ENCODE data around the gene SIRPD.
"Not testable (repeated sequence)": the region's sequence is repeated elsewhere in the genome, so short reads cannot be mapped to it uniquely, and the experiment has no call there.

The SIRPD gene

GRCh38 chr20:1537731-1538058 is 19.8 kb downstream of the SIRPD start:
- DNase-seq (ENCODE audit: low read depth in 2 of 2), result no peak

DNA sequence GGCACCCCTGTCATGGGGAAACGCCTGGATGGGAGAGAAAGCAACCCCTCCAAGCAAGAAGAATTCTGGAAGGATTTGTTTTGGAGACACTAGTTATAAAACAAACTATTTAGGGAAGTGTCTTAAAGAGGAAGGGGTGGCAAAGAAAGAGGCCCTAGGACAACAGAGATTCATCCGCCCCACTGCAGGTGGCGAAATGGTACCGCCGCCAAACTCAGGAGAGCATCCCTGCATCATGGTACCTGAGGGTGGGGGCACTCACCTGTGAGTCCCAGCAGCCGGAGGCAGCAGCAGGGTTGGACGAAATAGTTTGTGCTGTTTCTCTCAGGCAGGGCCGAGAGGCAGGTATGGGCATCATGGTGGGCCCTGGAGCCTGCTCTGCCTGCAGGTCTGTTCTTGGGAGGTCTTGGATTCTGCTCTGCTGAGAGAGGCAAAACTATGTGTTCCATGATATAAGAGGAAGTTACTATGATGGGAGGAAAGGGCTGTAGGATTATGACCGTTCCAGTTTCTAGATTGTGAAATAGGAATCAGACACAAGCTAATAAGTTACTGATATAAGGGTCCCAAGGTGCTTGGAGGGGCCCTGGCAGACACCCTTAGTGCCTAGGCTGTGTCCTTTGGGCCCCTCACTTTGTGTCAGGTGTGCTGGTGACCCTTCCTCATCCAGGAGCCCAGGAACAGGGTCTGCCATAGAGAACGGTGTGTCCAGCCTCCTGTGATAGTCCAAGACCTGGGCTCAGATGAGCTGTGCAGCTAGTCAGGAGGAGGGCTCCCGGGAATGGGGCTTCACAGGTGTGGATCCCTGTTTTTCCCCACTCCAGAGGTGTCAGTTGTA is 20.4 kb downstream of the SIRPD start:
- no peak for DNase-seq (ENCODE audit: low read depth in 2 of 2)

- no peak for DNase-seq (ENCODE audit: low read depth in 2 of 2)
These were observed 21.9 kb downstream of the SIRPD start for GRCh38 chr20:1535420-1536175.

GRCh38 chr20:1534526-1534925 is 23.0 kb downstream of the SIRPD start:
- no peak for DNase-seq (ENCODE audit: low read depth in 2 of 2)

DNA sequence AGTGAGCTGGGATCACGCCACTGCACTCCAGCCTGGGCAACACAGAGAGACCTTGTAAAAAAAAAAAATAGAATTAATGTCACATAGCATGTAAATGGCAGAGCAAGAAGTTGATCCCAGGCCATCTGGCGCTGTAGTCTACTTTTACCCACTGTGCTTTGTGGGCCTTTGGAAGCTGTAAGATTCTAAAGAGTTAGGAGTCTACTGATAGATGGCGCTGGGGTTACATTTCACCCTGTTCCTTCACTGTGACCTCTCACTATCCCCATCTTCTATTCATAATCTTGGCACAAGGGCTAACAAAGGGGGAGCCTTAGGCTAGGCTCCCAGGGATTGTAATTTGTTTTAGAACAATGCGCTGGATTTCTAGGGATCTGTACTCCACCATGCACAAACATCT is 24.4 kb downstream of the SIRPD start:
- no peak for DNase-seq (ENCODE audit: low read depth in 2 of 2)

DNA sequence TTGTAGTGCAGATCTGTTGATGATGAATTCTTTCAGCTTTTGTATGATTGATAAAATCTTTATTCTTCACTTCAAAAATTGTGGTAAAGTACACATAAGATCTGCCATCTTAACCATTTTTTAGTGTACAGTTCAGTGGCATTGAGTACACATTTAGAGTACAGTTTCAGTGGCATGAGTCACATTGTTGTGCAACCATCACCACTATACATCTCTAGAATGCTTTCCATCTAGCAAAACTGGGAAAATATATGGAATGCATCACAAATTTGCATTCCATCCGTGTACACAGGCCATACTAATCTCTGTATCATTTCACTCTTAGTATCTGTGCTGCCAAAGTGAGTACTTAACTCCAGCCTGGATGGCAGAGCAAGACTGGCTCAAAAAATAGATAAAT is 28.7 kb downstream of the SIRPD start:
- DNase-seq (ENCODE audit: low read depth in 2 of 2), result no peak

- no peak for DNase-seq (ENCODE audit: low read depth in 2 of 2)
These were observed 29.6 kb downstream of the SIRPD start for GRCh38 chr20:1527923-1528322.

DNA sequence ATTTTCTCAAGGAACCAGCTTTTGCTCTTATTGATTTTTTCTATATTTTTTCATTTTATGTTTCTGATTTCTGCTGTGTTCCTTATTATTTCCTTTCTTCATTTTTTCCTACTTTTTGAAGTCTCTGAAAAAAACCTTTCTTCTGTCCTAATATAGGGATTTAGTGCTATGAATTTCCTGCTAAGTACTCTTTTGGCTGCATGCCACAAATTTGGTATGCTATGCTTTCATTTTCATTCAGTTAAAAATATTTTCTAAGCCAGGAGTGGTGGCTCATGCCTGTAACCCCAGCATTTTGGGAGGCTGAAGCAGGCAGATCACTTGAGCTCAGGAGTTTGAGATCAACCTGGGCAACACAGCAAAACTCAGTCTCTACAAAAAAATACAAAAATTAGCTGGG is 30.6 kb downstream of the SIRPD start:
- DNase-seq (ENCODE audit: low read depth in 2 of 2), result no peak

DNA sequence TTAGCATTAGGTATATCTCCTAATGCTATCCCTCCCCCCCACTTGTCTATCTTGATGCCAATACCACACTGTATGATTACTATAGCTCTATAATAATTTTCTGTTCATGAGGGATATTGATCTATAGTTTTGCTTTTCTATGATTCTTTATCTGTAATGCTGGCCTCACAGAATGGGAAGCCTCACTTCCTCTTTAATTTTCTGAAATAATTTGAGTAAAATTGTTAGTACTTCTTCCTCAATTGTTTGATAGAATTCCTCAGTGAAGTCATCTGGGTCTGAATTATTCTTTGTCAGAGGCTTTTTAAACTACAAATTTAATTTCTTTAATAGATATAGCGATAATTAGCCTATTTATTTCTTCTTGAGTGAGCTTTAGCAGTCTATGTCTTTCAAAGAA is 31.2 kb downstream of the SIRPD start:
- no peak for DNase-seq (ENCODE audit: low read depth in 2 of 2)

GRCh38 chr20:1524004-1524403 is 33.5 kb downstream of the SIRPD start:
- no peak for DNase-seq (ENCODE audit: low read depth in 2 of 2)

GRCh38 chr20:1517010-1517409 is 40.5 kb downstream of the SIRPD start:
- no peak for DNase-seq (ENCODE audit: low read depth in 2 of 2)

- no peak for DNase-seq (ENCODE audit: low read depth in 2 of 2)
These were observed 43.7 kb downstream of the SIRPD start for GRCh38 chr20:1513801-1514200.

DNA sequence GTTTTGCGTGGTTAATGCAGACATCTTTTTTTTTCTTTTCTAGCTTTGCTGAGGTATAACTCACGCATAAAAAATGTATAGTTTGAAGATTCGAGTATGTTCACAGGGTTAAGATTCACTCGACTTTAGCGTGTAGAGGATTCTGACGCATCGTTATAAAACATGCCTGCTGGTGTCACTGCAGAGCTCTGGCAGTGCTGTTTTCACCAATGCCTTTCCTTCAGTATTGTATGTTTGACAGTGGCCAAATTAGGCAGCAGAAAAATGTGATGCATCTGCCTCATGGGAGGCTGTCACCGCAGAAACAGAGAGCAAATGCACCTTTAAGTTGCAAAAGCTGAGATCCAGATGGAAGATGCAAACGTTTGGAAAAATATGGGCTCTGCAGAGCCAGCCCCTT is 48.3 kb downstream of the SIRPD start:
- DNase-seq (ENCODE audit: low read depth in 2 of 2), result no peak

DNA sequence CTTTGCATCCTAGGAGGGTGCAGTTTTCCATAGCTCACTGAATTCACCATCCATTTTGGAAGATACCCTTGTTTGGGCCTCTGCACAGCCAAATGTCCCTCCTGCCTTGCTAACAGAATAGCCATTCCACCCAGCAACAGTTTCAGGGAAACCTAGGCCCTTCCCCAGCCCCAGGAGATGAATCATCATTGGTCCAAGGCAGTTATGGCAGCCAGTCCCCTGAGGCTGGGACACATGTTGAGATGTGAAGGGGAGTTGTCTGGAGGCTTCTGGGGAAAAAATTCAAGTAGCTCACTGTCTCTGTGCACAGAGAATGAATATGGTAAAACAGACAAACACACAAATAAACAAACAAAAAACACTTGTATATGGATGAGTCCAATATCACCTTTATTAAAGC is 48.9 kb downstream of the SIRPD start:
- no peak for DNase-seq (ENCODE audit: low read depth in 2 of 2)

- DNase-seq (ENCODE audit: low read depth in 2 of 2), result no peak
These were observed 50.2 kb downstream of the SIRPD start for GRCh38 chr20:1507276-1507675.

- DNase-seq (ENCODE audit: low read depth in 2 of 2), result no peak
These were observed 51.6 kb downstream of the SIRPD start for GRCh38 chr20:1505871-1506270.

DNA sequence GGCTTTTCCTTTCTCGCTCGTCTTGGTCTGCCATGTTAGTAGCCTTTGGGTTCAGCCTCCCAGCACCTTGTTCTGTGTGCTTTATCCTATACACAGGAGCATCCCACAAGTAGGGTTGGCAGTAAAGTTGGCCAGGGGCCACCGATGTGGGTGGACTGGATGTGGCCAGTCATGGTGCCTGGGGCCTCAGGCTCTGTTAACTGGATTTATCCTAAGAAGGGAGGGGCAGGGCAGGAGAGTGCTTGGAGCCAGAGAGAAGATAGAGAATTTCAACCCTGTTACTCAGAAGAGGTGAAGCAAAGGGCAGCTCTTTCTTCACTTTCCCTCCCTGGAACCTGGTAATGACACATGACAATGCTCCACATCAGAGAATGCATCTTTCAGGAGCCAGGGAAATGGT is 52.1 kb downstream of the SIRPD start:
- DNase-seq (ENCODE audit: low read depth in 2 of 2), result no peak

DNA sequence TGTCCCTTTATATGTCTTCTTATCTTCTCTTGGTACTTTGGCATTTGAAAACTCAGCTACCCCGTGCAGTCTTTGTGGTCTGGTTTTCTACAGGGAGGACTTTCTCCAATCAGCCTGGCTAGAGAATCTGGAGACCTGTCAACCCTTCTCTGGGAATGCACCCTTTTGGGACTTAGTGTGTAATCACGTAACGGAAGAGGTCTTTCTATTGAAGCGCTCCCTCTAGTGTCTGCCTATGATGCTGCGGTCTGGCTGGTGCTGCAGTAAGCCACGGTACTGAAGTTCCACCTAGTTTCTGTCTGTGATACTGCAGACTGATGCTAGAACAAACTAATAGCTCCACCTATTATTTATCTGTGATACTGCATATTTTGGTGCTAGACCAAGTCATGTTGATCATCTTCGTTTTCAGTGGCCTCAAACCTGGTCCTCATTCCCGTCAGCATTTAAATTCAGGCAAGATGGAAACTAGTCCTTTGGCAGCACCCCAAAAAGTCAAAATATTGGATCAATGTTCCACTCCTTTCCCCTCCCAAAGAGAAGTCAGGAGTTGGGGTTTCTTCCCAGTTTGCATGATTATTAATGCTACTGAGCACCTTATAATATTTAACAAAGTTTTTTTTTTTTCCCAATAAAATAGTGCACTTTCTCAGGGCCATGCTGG is 53.8 kb downstream of the SIRPD start:
- peak; percentile 41 to 53 for DNase-seq (ENCODE audit: low read depth in 2 of 2)

DNA sequence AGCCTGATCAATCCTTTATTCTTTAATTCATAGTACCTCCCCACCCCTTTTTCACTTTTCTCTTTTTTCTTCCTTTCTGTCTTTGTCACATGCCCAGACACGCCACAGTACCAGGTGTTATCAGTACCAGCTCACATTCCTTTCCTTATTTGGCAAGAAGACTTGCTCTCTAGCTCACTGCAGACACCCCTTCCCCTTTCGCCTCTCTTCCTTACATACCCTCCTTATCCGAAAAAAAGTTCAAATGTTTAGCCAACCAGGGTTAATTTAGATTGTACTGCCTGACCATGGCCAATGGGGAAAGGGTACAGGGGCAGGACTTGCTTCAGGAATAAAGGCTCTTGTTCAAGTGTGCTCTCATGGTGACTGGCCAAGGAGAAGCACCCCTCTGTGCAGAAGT is 57.0 kb downstream of the SIRPD start:
- DNase-seq (ENCODE audit: low read depth in 2 of 2), result no peak

GRCh38 chr20:1499528-1500420 is 57.7 kb downstream of the SIRPD start:
- no peak for DNase-seq (ENCODE audit: low read depth in 2 of 2)

DNA sequence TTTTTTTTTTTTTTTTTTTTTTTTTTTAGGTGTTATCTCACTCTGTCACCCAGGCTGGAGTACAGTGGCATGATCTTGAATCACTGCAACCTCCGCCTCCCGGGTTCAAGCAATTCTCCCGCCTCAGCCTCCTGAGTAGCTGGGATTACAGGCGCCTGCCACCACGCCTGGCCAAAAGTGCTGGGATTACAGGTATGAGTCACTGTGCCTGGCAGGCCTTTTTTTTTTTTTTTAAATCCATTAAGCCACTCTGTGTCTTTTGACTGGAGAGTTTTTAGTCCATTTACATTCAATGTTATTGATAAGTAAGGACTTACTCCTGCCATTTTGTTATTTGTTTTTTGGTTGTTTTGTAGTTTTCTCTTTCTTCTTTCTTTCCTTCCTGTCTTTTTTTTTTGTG is 60.1 kb downstream of the SIRPD start:
- DNase-seq (ENCODE audit: low read depth in 2 of 2), result not testable (repeated sequence)

DNA sequence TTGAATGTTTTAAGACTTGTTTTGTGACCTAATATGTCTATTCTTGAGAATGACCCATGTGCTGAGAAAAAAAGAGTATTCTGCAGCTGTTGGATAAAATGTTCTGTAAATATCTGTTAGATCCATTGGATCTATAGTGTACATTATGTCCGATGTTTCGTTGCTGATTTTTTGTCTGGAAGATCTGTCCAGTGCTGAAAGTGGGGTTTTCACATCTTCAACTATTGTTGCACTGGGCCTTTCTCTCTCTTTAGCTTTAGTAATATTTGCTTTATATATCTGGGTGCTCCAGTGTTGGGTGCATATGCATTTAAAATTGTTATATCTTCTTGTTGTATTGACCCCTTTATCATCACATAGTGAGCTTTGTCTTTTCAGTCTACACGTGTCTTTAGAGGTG is 60.6 kb downstream of the SIRPD start:
- DNase-seq (ENCODE audit: low read depth in 2 of 2), result no peak

Measured in stimulated activated CD8-positive, alpha-beta memory T cell treated with anti-CD3 and anti-CD28 coated beads, Interleukin-15, amount 100 ng/mL, for 48 hours (primary cell).